ENCODE results near the gene RRP8. TPM values are rescaled to one million over a fixed set of nuclear protein-coding genes. Genes with fewer than 3 reads are reported as not detected.

The RRP8 gene
- total RNA-seq, 4 donors from 2014 or later = 13.9 to 34.1 (median 18.2) TPM

DNA sequence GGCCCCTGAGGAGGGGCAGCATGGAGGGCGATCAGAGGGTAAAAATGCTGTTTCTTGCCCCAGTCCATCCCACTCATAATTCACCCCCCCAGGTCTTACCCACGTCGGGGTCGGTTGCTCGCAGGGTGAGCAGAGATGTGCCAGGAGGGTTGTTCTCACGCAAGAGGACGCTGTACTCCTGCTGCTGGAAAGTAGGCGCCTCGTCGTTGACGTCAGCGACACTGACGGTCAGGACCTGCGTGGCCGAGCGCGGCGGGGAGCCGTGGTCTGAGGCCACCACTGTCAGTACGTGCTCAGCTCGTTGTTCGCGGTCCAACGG is 26.1 kb upstream of the RRP8 start:
- peaks cover 0 to 67% (median 0%) of the 10 kb centered on the region in 3 donors for H3K36me3 ChIP-seq

DNA sequence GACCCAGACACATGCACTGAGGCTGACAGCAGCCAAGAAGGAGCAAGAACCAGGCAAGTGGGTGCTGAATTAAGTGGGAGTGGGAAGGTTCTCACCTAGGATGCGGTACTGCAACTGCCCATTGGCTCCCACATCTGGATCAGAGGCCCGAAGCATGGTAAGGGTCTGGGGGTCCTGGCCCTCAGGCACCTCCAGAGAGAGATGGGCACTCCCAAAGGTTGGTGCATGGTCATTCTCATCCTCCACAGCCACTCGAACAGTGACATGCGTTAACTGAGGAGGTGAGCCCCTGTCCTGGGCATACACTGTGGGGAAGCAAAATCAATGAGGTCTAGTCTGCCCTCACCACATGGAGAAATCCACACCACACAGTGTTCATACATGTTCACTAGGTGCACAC is 25.1 kb upstream of the RRP8 start:
- WGBS, 2 donors = 95 to 98% methylated on average over 4 of the region's 4 CpGs
- H3K4me3 ChIP-seq = no peak overlapping the region
- peaks cover 0 to 5% (median 2%) of the 10 kb centered on the region in 4 donors for H3K4me1 ChIP-seq
- H3K9me3 ChIP-seq = no peaks in the 10 kb centered on the region
- peaks cover 0 to 77% (median 0%) of the 10 kb centered on the region in 3 donors for H3K36me3 ChIP-seq
- no peak for DNase-seq (ENCODE audit: low spot score in 2 of 2)
- H3K27ac ChIP-seq = no peak overlapping the region
- peaks cover 0 to 13% of the 10 kb centered on the region in 2 donors for H3K27me3 ChIP-seq
- TF ChIP-seq EP300 (IDR thresholded peaks at IDR 0.05) (no peak), CTCF (IDR thresholded peaks at IDR 0.05) (no peak), POLR2A (IDR thresholded peaks at IDR 0.05) (no peak)

More for the DNA sequence above, 26.1 kb upstream of the RRP8 start:
- Histone ChIP-seq H3K27me3 (peaks cover 0 to 13% of the 10 kb centered on the region in 2 donors), H3K9me3 (no peaks in the 10 kb centered on the region), H3K27ac (no peak overlapping the region), H3K4me3 (no peak overlapping the region), H3K4me1 (peaks cover 0 to 15% (median 2%) of the 10 kb centered on the region in 4 donors)
- TF ChIP-seq CTCF (IDR thresholded peaks at IDR 0.05) (no peak), EP300 (IDR thresholded peaks at IDR 0.05) (no peak), POLR2A (IDR thresholded peaks at IDR 0.05) (no peak)
- WGBS, 2 donors = 89 to 92% methylated on average over 8 to 24 of the region's 24 CpGs
- DNase-seq (ENCODE audit: low spot score in 2 of 2) = no peak

DNA sequence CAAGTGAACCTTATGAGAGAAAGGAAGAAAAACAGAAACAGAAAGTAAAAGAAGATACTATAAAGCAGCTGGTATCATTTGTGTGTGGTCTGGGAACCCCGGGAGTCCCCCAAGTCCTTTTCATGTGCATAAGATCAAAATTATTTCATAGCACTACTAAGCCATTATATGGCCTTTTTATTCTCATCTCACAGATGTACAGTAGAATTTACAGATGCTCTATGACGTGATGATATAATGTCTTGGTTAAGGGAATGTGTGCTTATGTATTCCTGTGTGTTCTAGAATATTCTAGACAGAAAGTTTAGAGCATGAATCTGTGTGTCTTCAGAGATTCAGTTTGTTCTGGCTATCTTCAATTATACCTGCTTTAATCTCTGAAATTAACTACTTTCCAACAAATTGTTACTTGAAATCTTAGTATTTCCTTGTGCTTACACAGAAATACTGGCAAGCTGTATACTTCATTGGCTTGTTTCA is 24.4 kb upstream of the RRP8 start:
- TF ChIP-seq CTCF (IDR thresholded peaks at IDR 0.05) = no peak
- TF ChIP-seq EP300 (IDR thresholded peaks at IDR 0.05) = no peak
- no peak for TF ChIP-seq POLR2A (IDR thresholded peaks at IDR 0.05)

DNA sequence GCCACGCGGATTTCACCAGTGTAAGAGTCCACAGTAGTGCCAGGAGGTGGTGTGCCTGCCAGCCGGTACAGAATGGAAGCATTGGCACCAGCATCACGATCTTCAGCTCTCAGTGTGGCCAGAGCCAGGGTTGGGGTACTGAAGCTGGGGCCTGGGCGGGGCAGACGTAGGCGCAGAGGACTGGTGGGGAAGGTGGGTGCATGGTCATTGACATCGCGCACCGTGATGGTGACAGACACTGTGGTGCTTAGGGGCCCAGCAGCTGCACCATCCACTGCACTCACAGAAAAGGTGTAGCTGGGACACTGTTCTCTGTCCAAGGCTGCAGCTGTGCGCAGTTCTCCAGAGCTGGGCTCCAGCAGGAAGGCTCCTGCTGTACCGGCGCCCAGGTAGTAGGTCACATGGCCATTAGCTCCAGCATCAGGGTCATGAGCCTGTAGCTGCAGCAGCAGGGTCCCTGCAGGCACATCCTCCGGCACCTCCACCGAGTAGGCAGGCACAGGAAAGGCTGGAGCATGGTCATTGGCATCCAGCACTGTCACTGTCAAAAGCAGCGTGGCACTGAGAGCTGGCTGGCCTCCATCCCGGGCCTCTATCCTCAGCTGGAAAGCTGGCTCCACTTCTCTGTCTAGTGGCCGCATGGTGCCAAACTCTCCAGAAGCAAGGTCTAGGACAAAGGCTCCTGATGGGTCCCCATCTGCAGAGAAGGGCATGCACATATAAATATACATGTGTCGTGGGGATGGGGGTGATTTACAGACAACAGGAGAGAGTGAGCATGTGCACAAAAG is 23.8 kb upstream of the RRP8 start:
- TF ChIP-seq CTCF (IDR thresholded peaks at IDR 0.05) (no peak), EP300 (IDR thresholded peaks at IDR 0.05) (no peak), POLR2A (IDR thresholded peaks at IDR 0.05) (no peak)
- Histone ChIP-seq H3K9me3 (no peaks in the 10 kb centered on the region), H3K4me3 (no peak overlapping the region), H3K4me1 (peaks cover 0 to 4% (median 2%) of the 10 kb centered on the region in 4 donors), H3K36me3 (peaks cover 0 to 67% (median 0%) of the 10 kb centered on the region in 3 donors), H3K27me3 (peaks cover 0 to 13% of the 10 kb centered on the region in 2 donors), H3K27ac (no peak overlapping the region)
- 83 to 85% methylated on average over 17 of the region's 19 CpGs for WGBS, 2 donors
- DNase-seq (ENCODE audit: low spot score in 2 of 2) = no peak

More for the DNA sequence above, 24.4 kb upstream of the RRP8 start:
- H3K27me3 ChIP-seq = peaks cover 0 to 13% of the 10 kb centered on the region in 2 donors
- H3K4me3 ChIP-seq = no peak overlapping the region
- no peaks in the 10 kb centered on the region for H3K9me3 ChIP-seq
- no peak for DNase-seq (ENCODE audit: low spot score in 2 of 2)
- H3K4me1 ChIP-seq = peaks cover 0 to 4% (median 2%) of the 10 kb centered on the region in 4 donors
- 59 to 69% methylated on average over 2 of the region's 2 CpGs for WGBS, 2 donors
- H3K36me3 ChIP-seq = peaks cover 0 to 73% (median 0%) of the 10 kb centered on the region in 3 donors
- no peak overlapping the region for H3K27ac ChIP-seq

GRCh38 chr11:6625832-6626420 is 22.5 kb upstream of the RRP8 start:
- Histone ChIP-seq H3K4me1 (peaks cover 0 to 4% (median 2%) of the 10 kb centered on the region in 4 donors), H3K36me3 (peaks cover 0 to 55% (median 0%) of the 10 kb centered on the region in 3 donors), H3K27ac (no peak overlapping the region), H3K9me3 (no peaks in the 10 kb centered on the region), H3K27me3 (peaks cover 0 to 5% of the 10 kb centered on the region in 2 donors), H3K4me3 (no peak overlapping the region)
- 94% methylated on average over 14 to 17 of the region's 17 CpGs for WGBS, 2 donors
- TF ChIP-seq POLR2A (IDR thresholded peaks at IDR 0.05) (no peak), EP300 (IDR thresholded peaks at IDR 0.05) (no peak), CTCF (IDR thresholded peaks at IDR 0.05) (no peak)
- no peak for DNase-seq (ENCODE audit: low spot score in 2 of 2)

Data from tibial nerve (tissue), 4 donors.